ENCODE measurements around the gene CCDC93.

DNA sequence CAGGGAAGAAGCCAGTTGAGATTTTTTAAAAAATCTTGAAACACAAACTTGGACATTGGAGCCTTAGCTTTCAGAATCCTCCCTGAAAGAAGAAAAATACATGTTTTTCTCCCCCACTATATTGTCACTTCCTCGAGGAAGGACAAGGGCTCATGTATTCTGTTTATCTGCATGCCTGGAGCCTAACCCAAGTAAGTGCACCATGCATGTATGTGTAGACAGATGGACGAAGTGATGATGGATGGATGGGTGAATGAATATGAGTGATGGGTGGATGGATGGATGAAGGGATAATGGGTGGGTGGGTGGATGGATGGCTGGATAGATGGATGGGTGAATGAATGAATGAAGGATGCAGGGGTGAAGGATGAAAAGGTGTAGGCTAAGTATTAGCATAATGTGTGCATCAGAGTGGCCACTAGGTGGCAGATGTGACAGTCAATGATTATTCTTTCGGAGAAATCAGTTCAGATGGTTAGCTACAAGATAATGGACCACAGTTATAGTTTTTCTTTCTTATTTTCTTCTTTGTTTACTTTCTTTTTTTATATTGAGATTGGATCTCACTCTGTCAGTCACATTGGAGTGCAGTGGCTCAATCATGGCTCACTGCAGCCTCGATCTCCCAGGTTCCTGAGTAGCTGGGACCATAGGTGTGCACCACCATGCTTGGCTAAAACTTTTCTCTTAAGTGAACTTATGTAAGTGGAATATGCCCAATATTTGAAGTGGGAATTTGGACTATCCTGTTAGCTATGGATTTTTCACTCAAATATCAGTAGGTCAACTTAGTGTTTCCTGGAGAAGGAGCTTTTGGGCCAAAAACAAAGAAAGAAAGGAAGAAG, 18.5 kb upstream of the CCDC93 start:
- TF ChIP-seq, protein P1, sequence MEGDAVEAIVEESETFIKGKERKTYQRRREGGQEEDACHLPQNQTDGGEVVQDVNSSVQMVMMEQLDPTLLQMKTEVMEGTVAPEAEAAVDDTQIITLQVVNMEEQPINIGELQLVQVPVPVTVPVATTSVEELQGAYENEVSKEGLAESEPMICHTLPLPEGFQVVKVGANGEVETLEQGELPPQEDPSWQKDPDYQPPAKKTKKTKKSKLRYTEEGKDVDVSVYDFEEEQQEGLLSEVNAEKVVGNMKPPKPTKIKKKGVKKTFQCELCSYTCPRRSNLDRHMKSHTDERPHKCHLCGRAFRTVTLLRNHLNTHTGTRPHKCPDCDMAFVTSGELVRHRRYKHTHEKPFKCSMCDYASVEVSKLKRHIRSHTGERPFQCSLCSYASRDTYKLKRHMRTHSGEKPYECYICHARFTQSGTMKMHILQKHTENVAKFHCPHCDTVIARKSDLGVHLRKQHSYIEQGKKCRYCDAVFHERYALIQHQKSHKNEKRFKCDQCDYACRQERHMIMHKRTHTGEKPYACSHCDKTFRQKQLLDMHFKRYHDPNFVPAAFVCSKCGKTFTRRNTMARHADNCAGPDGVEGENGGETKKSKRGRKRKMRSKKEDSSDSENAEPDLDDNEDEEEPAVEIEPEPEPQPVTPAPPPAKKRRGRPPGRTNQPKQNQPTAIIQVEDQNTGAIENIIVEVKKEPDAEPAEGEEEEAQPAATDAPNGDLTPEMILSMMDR (conservative IDR thresholded peaks at IDR 0.05; ENCODE audit: low read depth, low read length) = peak; percentile 69
- TF ChIP-seq POLR2A (IDR thresholded peaks at IDR 0.05; ENCODE audit: low read depth, low read length) (no peak), RAD21 (IDR thresholded peaks at IDR 0.05; ENCODE audit: low read length) (peak; percentile 41)

Data from IMR-90 (cell line).